ENCODE results near the gene PI16. TPM values are rescaled to one million over a fixed set of nuclear protein-coding genes. Genes with fewer than 3 reads are reported as not detected.

The PI16 gene
- polyA plus RNA-seq, 1 donor from 2014 or later, result not detected

GRCh38 chr6:36997811-36998722, 43.5 kb downstream of the PI16 start (continued):
- no peak for TF ChIP-seq EP300 (conservative IDR thresholded peaks at IDR 0.05; ENCODE audit: poor library complexity, severe bottlenecking)

- no peak overlapping the region for H3K4me2 ChIP-seq (ENCODE audit: low read length)
- no peak overlapping the region for H3K9ac ChIP-seq (ENCODE audit: low read length)
- H3K79me2 ChIP-seq (replicated peaks; ENCODE audit: insufficient read depth, low read length), result no peaks in the 10 kb centered on the region
- no peak for TF ChIP-seq TAF1 (IDR thresholded peaks at IDR 0.05; ENCODE audit: low read depth)
- no peak overlapping the region for H2AFZ ChIP-seq (ENCODE audit: low read depth, low read length)
- no peak overlapping the region for H3K4me3 ChIP-seq (ENCODE audit: low read length)
- no peaks in the 10 kb centered on the region for H3F3A ChIP-seq (ENCODE audit: insufficient read depth, low read length, poor library complexity, severe bottlenecking)
- H3K9me2 ChIP-seq (ENCODE audit: insufficient read depth, low read length), result no peaks in the 10 kb centered on the region
- no peak overlapping the region for H3K27ac ChIP-seq (ENCODE audit: low read length)
- no peaks in the 10 kb centered on the region for H3K36me3 ChIP-seq (ENCODE audit: insufficient read depth, low read length)
- no peaks in the 10 kb centered on the region for H4K20me1 ChIP-seq (ENCODE audit: insufficient read depth)
- H3K27me3 ChIP-seq (ENCODE audit: insufficient read depth, low read depth, low read length), result no peaks in the 10 kb centered on the region
- no peaks in the 10 kb centered on the region for H3K9me3 ChIP-seq (ENCODE audit: low read length)
These were observed 44.1 kb downstream of the PI16 start for GRCh38 chr6:36998723-36999038.

GRCh38 chr6:36999061-36999750, 44.7 kb downstream of the PI16 start:
- Histone ChIP-seq H3K9me3 (ENCODE audit: low read length) (no peaks in the 10 kb centered on the region), H3K9ac (ENCODE audit: low read length) (no peak overlapping the region)

More at GRCh38 chr6:36999061-36999750, 44.7 kb downstream of the PI16 start:
- TF ChIP-seq CTCF (IDR thresholded peaks at IDR 0.05; ENCODE audit: poor library complexity, severe bottlenecking) (no peak), POLR2AphosphoS5 (IDR thresholded peaks at IDR 0.05) (no peak), TAF1 (IDR thresholded peaks at IDR 0.05; ENCODE audit: low read depth) (no peak), MXI1 (conservative IDR thresholded peaks at IDR 0.05; ENCODE audit: poor library complexity, severe bottlenecking) (no peak), EP300 (conservative IDR thresholded peaks at IDR 0.05; ENCODE audit: poor library complexity, severe bottlenecking) (no peak), REST (IDR thresholded peaks at IDR 0.05; ENCODE audit: borderline replicate concordance) (no peak), EZH2 (IDR thresholded peaks at IDR 0.05; ENCODE audit: borderline replicate concordance, insufficient read depth, low read length, poor library complexity, severe bottlenecking) (no peak), RAD21 (conservative IDR thresholded peaks at IDR 0.05) (no peak), SMC3 (conservative IDR thresholded peaks at IDR 0.05; ENCODE audit: poor library complexity) (no peak)
- Histone ChIP-seq H3K79me2 (replicated peaks; ENCODE audit: insufficient read depth, low read length) (no peaks in the 10 kb centered on the region), H3K4me2 (ENCODE audit: low read length) (no peak overlapping the region), H3K27me3 (ENCODE audit: insufficient read depth, low read depth, low read length) (no peaks in the 10 kb centered on the region), H3K27ac (ENCODE audit: low read length) (no peak overlapping the region), H3K36me3 (ENCODE audit: insufficient read depth, low read length) (no peaks in the 10 kb centered on the region), H3F3A (ENCODE audit: insufficient read depth, low read length, poor library complexity, severe bottlenecking) (no peaks in the 10 kb centered on the region), H3K9me2 (ENCODE audit: insufficient read depth, low read length) (no peaks in the 10 kb centered on the region), H3K4me3 (ENCODE audit: low read length) (no peak overlapping the region), H2AFZ (ENCODE audit: low read depth, low read length) (no peak overlapping the region), H4K20me1 (ENCODE audit: insufficient read depth) (no peaks in the 10 kb centered on the region)

Data from neural cell (in vitro differentiated cells).